Ramos (cell line): ENCODE results near the gene NFIB.

ENCODE experiments used
- in situ Hi-C: fragments of 300-500 bp; cut with MboI; formaldehyde crosslinking; loops from one replicate; pipeline ENCODE4 v1.14.3; 2022; ENCODE audit warnings: low sequenced_read_pairs; ENCODE audit not compliant: unreplicated experiment

NFIB gene

DNA sequence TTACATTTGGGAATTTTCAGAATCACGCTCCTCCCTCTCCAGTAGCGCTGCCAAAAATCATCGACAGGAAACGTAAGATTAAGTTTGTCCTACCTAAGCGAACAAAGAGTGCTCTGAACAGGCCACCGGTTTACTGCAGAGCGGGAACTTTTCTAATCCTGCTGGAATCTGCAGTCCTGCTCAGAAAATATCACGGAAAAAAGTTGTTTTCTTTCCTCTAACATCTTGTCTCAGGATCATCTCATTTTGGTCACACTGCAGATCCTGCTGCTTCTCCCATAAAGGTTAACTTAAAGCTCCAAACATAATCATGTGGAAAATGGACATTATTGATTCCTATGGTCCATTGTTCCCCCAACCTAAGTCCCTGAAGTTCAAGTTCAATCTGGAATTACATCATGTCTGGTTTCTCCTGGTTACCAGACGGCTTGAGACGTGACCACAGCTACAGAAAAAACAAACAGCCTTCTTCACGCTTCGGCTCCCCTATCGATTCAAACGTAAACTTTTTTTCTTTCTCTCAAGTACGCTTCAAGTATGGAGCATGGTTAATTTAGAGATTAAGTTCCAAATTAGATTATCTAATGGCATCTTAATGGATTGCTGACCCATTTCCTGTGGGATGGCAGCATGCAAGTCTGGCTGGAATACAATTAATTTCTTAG is 217.6 kb downstream of the NFIB start:
- in situ Hi-C loops: no loop called here

DNA sequence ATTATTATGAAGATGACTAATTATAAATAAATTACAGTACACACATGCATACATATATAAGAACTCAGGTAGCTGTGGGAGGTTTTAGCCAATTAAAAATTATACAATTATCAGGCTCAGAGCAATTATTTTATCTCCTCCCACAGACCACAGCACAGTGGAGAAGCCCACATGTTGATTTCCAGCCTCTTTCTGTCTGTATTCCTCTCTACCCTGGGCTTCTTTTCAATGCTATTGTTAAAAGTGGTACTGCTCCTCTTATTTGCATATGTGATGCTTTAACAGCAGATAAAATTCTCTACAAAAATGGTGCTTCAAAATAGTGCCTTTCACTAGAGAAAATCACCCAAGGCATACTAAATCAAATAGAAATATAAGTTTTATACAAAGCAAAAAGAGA is 218.7 kb downstream of the NFIB start:
- in situ Hi-C loops: no loop called here

DNA sequence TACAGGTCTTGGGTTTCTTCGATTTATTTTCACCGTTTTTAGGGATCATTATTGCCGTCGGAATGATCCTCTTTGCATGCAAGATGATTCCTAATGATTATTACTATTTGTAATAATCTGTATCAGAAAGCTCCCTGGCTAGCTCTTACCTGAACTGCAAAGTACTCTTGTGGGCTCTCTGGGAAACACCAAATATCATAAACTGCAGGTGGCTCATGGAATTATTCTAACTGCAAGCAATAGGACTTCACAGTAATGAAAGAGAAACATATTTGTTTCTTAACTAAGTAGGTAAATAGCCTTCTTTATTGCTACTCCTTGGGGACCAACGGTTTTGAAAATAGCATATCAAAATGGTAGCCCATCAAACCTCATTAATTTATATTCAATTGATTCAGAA is 219.4 kb downstream of the NFIB start:
- in situ Hi-C loops: no loop called here

DNA sequence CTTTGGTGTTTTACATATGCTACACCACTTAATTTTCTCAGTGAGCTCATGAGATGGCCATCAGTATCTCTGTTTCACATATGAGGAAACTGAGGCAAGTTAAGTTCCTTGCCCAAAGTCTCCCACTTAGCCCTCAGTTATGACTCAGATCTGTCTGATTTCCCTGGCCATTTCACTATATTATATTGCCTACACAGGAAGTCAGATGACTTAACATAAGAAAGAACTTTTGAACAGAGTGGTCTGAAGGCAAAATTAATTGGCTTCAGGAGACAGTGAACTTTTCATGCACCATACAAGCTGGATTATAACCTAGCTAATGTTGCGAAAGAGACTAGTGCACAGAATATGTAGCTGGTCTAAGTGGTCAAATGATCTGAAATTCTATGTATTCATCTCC is 221.6 kb downstream of the NFIB start:
- in situ Hi-C loops: no loop called here

DNA sequence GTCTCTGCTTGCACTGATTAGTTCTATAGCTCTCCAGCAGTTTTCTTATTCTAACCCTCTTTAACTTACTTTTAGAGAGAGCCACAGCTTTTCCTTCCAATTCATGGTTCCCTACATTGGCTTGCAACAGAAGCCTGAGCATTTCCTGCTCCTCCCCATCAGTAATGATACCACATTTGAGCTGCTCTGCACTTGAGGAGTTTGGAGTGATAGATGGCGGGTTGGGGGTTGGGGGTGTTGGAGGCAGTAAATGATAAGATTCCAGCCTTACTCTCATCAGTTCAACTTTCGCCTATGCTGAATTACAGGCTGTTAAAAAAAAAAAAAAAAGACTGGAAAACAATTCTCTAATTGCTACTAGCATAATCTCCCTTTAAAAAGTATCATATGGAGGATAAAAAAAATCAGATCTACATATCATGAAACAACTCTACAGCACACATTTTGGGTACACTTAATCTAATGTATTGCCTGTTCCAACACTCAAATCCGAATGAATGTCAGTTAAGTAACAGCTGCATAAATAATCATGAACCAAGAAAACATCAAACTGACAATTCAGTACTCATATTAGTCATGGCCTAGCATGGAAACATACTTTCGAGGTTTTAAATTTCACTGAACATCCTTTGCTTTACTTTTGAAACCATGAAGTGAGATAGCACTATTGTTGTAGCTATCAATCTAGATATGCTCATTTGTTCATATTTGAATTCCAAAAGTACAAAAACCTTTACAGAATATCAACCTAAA is 224.7 kb downstream of the NFIB start:
- in situ Hi-C loops: no loop called here

- in situ Hi-C loops: no loop called here
These were observed 226.4 kb downstream of the NFIB start for GRCh38 chr9:14087576-14087975.

DNA sequence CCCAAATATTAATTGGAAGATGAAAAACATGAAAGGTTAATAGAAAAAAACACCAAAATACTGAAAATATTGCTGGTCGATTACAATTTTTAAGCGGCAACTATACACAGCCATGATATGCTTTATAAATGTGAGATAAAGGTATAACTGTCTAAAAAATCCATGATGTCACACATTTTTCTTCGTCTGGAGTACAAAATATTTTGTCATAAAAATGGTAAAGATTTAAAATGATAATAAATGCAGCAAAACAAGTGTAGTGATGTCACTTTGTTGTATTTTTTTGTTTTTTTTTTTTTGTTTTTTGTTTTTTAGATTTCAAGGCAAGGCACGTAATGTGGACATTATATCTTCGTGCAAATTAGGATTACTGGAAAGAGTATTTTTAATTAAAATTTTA is 227.4 kb downstream of the NFIB start:
- in situ Hi-C loops: no loop called here

DNA sequence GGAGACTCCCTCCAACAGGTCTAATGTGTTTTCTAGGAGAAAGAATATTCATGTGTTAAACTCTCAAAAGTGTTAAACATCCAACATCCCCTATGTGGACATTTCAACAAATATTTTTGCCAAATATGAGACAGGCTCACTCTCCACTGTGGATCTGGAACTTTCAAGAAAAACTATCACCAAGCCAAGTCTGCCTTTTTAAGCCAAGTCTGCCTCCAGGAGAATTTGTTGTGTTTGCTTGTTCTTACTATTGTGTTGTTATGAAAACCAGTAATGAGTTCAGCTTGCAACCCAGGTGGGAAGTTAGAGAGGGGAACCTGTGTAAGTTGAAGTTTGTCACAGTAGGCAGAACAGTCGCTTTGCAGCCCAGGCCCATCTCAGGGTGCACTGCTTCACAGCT is 228.1 kb downstream of the NFIB start:
- in situ Hi-C loops: no loop called here

DNA sequence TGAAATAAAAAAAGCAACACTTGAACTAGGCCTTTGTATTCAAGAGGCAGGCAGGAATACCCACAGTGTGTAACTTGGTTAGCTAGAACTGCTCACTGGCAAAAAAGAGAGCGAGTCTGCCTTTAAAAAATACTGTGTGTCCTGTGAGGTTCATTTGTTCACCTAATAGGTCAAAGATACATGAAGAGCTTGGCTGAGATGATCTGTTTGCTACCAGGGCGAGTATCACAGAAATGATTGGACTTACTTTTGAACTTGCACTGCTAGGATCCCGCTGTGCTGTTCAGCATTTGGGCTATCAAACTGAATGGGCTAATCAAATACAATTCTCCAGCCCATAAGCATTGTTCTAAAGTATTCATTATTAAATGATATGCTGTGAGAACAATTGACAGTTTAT is 229.1 kb downstream of the NFIB start:
- in situ Hi-C loops: no loop called here

DNA sequence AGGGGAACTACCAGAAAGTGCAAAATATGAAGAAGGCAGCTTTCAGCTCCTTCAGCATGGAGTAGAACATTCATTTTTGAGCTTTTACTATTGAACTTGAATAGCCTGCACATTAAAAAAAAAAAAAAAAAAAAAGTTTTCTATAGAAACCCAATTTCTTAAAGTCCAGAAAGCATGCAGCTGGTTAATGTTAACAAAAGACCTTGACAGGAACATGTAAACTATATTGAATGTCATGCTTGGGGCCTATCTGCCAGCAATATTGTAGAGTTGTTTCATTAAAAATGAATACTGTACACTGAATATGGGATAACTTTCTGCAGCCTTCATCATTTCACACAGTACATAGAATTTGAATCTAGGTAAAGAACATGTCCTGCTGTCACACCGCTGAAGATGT is 230.6 kb downstream of the NFIB start:
- in situ Hi-C loops: no loop called here

GRCh38 chr9:14082732-14083131 is 231.2 kb downstream of the NFIB start:
- in situ Hi-C loops: no loop called here

GRCh38 chr9:14081745-14082144 is 232.2 kb downstream of the NFIB start:
- in situ Hi-C loops: no loop called here

DNA sequence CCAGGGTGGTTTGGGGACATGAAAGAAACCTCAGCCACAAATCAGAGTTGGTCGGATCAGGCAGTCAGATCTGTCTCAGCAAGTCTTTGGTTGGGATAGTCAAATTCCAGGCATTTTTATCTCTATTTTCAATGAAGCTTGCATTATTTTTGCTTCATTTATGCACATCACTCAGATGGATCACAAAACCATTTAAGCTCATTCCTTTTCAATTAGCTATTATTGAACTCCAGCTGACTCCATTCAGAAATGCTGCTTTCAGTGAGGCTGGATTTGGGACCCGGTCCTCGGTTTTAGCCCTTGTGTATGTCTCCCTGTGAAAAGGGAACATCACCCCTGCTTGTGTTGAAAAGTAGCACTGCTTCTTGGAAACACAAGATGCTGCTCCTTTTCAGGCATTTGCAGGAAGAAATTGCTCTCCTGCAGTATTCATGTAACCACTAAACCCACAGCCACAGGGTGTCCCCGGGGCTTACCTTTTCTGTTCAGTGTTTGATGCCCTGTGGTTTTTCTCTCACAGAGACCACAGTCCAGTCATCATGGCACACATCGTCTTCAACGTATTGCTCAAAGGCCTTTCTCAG is 232.9 kb downstream of the NFIB start:
- in situ Hi-C loops: no loop called here

DNA sequence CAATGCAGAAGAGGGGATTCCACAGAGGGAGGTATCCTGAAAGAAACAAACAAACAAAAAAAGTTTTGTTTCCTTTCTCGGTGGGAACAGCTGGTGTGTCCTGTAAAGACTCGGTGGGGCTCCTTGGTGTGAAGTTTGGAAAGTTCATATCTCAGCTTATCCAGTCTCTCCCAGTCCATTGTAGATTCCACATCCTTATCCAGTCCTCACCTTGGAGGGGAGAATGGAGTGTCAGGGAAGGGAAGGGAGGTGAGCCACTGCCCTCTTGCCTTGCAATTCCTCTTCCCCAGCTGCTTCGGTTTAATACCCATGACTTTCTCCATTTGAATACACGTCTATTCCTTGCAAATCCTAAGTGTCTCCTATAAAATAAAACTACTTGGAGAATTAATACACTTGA is 234.5 kb downstream of the NFIB start:
- in situ Hi-C loops: no loop called here

DNA sequence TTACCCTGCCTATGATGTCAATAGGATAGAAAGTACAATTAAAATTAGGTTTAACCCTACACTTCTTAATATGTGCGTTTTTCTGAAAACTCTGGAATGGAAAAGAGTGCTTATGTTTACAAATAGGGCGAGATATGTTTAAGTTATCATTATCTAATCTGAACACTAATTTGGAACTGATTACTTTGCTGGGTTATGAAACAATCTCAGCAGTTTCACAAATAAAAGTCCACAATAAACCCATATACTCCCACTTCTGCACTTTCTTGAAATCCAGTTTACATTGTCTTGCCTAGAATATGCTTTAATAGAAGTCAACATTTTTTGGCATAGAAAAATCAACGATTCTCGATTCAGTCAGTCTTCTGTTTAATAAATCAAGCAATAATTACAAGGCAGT is 236.3 kb downstream of the NFIB start:
- in situ Hi-C loops: no loop called here

GRCh38 chr9:14075218-14075617 is 238.7 kb downstream of the NFIB start:
- in situ Hi-C loops: no loop called here

DNA sequence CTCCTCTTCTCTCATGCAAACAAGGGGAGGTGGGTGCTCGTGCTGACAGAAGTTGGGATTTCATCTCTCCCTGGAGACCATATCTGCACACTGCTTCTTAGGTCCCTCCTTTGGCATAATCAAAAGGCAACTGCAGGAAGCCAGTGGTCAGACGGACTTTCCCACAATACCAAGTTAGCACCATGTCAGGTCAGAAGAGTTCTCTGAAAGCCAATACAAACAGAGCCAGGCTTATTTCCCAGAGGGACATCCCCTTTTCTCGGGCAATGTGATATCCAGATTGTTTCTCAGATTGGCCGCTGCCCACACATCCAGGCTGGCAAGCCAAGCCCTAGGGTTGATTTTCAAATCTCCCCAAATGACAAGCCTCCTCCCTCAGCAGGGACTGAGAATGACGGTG is 241.1 kb downstream of the NFIB start:
- in situ Hi-C loops: no loop called here

DNA sequence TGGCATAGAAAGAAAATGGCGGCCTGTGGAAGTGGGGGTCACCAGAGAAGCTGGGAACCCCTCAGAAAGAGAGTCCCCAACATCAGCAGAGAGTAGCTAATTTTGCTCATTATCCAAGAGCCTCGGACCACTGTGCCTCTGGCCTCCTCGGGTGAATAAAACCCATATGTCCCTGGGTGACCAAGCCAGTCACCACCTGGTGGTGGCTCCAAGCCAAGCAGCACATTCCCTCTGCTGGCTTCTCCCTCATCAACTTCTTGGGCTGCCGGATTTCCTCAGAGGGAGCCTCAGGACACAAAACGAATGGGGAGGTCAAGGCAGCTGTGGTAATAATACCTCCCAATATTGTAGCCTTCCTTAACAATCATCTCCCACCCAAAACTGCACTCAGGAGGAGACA is 242.5 kb downstream of the NFIB start:
- in situ Hi-C loops: no loop called here

DNA sequence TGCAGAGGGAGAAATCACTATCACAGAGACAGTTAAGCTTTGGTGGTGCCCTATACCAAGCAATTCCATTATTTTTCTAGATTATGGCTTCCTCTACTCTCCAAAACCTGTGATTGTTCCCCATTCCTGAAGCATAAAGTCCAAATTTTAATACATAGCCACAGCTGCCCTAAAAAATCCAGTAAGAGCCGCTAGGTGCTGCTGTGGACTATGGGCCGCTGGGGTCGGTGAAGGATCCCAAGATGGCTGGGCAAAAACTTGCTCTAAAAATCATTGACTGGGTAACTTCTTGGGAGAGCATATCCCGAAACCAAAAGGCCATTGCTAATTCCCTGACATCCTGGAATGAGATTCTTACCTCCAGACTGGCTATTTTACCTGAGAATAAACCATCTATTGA is 245.3 kb downstream of the NFIB start:
- in situ Hi-C loops: no loop called here

- in situ Hi-C loops: no loop called here
These were observed 247.1 kb downstream of the NFIB start for GRCh38 chr9:14066831-14067230.

DNA sequence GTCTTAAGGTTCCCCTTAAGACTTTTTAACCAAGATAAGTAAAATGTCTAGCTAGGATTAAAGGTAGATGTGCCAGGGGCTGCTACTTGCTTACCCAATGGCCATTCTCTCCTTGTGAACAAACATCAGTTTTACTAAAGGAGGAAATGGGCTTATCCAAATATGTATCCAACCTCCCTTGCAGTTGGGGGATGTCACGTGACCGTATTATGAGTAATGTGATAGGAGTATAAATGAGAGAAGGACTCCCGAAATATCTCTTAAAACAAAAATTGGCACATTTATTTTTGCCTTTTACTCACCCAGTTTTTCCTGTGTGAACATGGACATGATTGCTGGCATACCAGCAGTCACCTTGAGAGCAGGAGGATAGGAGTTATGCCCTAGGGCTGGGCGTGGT is 247.9 kb downstream of the NFIB start:
- in situ Hi-C loops: no loop called here

DNA sequence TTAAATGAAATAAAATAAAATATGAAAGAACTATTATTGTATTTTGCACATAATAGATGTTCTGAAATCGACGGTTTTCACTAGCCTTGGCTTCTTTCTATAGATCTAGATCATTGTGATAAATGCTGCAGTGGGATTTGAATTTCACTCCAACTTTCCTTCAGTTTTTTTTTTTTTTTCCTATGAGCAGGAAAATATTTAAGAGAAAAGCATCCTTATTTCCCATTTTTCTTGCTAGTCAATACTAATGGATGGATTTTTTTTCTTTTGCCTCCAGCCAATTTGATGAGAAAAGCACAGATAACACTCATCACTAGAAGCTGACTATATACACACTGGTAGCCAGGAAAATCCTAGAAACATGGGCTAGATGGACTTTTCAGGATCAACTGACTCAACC is 249.0 kb downstream of the NFIB start:
- in situ Hi-C loops: no loop called here
